Measurements from ENCODE around the gene CRYGS.

DNA sequence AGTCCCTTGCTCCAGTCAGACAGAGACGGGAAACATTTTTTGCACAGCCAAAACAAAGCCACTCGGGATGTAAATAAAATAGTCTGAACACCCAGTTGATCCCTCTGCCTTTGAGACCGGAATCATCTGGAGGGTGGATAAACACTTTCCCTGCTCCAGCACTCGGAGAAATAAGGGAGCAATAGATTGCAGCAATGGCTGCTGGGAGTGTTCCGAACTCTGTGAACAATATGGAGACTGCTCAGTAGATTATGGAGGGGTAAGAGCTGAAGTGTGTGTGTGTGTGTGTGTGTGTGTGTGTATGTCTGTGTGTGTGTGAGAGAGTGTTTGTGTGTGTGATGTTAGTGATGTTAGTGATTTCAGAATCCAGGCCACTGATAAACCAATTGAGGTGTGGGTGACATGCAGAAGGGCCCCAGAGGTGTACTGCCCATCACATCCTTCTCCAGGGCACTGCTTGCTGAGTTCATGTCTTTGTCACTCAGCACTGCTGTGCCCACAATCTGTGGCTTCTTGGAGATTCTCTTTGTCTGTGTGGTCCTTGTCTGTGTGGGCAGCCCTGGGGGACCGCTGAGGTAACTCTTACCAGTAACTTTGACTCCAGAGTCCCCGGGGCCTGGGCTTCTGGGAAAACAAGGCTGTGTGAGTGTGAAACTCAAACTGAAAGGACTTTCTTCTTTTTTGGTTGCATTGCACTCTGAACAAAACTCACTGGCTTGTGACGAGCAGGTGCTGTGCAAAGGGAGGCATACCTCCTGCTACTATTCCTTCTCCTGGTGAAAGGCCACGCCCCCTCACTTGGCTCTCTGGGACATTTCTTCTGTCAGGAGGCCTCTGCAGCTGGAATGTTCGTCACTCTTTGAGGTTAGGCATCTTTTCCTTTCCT is 23.0 kb downstream of the CRYGS start:
- TF ChIP-seq CTCF (IDR thresholded peaks at IDR 0.05) (no peak), POLR2A (IDR thresholded peaks at IDR 0.05) (no peak)
